H9 (cell line): ENCODE results near the gene AMY1A. TPM values are rescaled to one million over a fixed set of nuclear protein-coding genes. Genes with fewer than 3 reads are reported as not detected.
"Not testable (repeated sequence)": the region's sequence is repeated elsewhere in the genome, so short reads cannot be mapped to it uniquely, and the experiment has no call there.

Experiments
- DNase-seq: peaks from one replicate; pipeline ENCODE4 v3.0.0-alpha.2; 2017
- H2AFZ ChIP-seq: one replicate; pipeline ENCODE4 v1.6.1; 2013; ENCODE audit warnings: mild to moderate bottlenecking, low read length, control low read depth, moderate library complexity
- H2AK5ac ChIP-seq: 2 replicates; pipeline ENCODE4 v1.6.1; 2013; ENCODE audit warnings: low read length, control low read depth, mixed read lengths; ENCODE audit not compliant: insufficient read length
- H2BK120ac ChIP-seq: one replicate; pipeline ENCODE4 v1.6.1; 2013; ENCODE audit warnings: low read depth, mild to moderate bottlenecking, low read length, control low read depth, inconsistent platforms; ENCODE audit not compliant: poor library complexity, severe bottlenecking
- H2BK12ac ChIP-seq: 2 replicates; pipeline ENCODE4 v1.6.1; 2013; ENCODE audit warnings: low read length, control low read depth, mixed read lengths, low read depth; ENCODE audit not compliant: insufficient read length
- H2BK15ac ChIP-seq: 2 replicates; pipeline ENCODE4 v1.6.1; 2013; ENCODE audit warnings: low read depth, low read length, control low read depth
- H2BK20ac ChIP-seq: one replicate; pipeline ENCODE4 v1.6.1; 2013; ENCODE audit warnings: low read depth, mild to moderate bottlenecking, low read length, control low read depth, inconsistent platforms; ENCODE audit not compliant: poor library complexity, severe bottlenecking
- H2BK5ac ChIP-seq: 2 replicates; pipeline ENCODE4 v1.6.1; 2013; ENCODE audit warnings: low read length, control low read depth, mixed read lengths; ENCODE audit not compliant: insufficient read length
- H3K14ac ChIP-seq: 2 replicates; pipeline ENCODE4 v1.6.1; 2013; ENCODE audit warnings: low read length, control low read depth; ENCODE audit not compliant: insufficient read depth
- H3K18ac ChIP-seq: 2 replicates; pipeline ENCODE4 v1.6.1; 2013; ENCODE audit warnings: low read depth, mild to moderate bottlenecking, mixed read lengths, low read length, control low read depth; ENCODE audit not compliant: insufficient read length
- H3K23ac ChIP-seq: 2 replicates; pipeline ENCODE4 v1.6.1; 2013; ENCODE audit warnings: low read length, control low read depth, mixed read lengths, low read depth; ENCODE audit not compliant: insufficient read length
- H3K23me2 ChIP-seq: 2 replicates; pipeline ENCODE4 v1.6.1; 2013; ENCODE audit warnings: low read depth, mild to moderate bottlenecking, mixed read lengths, low read length, control low read depth; ENCODE audit not compliant: insufficient read length, poor library complexity, severe bottlenecking
- H3K27ac ChIP-seq: 2 replicates; pipeline ENCODE4 v1.5.1; 2013; ENCODE audit warnings: low read length, control low read depth, mixed read lengths, low read depth; ENCODE audit not compliant: insufficient read length
- H3K27me3 ChIP-seq: 2 replicates; pipeline ENCODE4 v1.6.1; 2013; ENCODE audit warnings: low read length, control low read depth, inconsistent platforms; ENCODE audit not compliant: insufficient read depth
- H3K4ac ChIP-seq: 2 replicates; pipeline ENCODE4 v1.6.1; 2013; ENCODE audit warnings: low read depth, mild to moderate bottlenecking, control low read depth, inconsistent platforms, low read length, moderate library complexity
- H3K4me1 ChIP-seq: 2 replicates; pipeline ENCODE4 v1.6.1; 2013; ENCODE audit warnings: low read length, control low read depth, inconsistent platforms; ENCODE audit not compliant: insufficient read depth
- H3K4me2 ChIP-seq: 2 replicates; pipeline ENCODE4 v1.6.1; 2013; ENCODE audit warnings: low read length, control low read depth, mixed read lengths; ENCODE audit not compliant: insufficient read length, insufficient read depth
- H3K56ac ChIP-seq: 2 replicates; pipeline ENCODE4 v1.6.1; 2013; ENCODE audit warnings: low read depth, mild to moderate bottlenecking, mixed read lengths, low read length, control low read depth; ENCODE audit not compliant: insufficient read length
- H3K79me1 ChIP-seq: 2 replicates; pipeline ENCODE4 v1.6.1; 2013; ENCODE audit warnings: low read depth, mild to moderate bottlenecking, moderate library complexity, low read length, control low read depth, inconsistent platforms; ENCODE audit not compliant: insufficient read depth, poor library complexity, severe bottlenecking
- H3K79me2 ChIP-seq: 2 replicates; pipeline ENCODE4 v1.6.1; 2013; ENCODE audit warnings: low read length, control low read depth, inconsistent platforms; ENCODE audit not compliant: insufficient read depth
- H3K9ac ChIP-seq: 2 replicates; pipeline ENCODE4 v1.6.1; 2013; ENCODE audit warnings: low read length, control low read depth, mixed read lengths; ENCODE audit not compliant: insufficient read length; ENCODE audit errors: extremely low read depth
- H3K9me3 ChIP-seq: one replicate; pipeline ENCODE4 v1.6.1; 2013; ENCODE audit warnings: low read depth, low read length, inconsistent platforms; ENCODE audit not compliant: control insufficient read depth
- H3T11ph ChIP-seq: one replicate; pipeline ENCODE4 v1.6.1; 2013; ENCODE audit warnings: mild to moderate bottlenecking, low read length, control low read depth, inconsistent platforms
- H4K20me1 ChIP-seq: one replicate; pipeline ENCODE4 v1.6.1; 2013; ENCODE audit not compliant: control insufficient read depth, insufficient read length, insufficient read depth
- H4K5ac ChIP-seq: 2 replicates; pipeline ENCODE4 v1.6.1; 2013; ENCODE audit warnings: low read depth, mild to moderate bottlenecking, mixed read lengths, low read length, control low read depth; ENCODE audit not compliant: insufficient read length
- H4K8ac ChIP-seq: replicated peaks from 2 replicates; pipeline ENCODE4 v1.6.1; 2013; ENCODE audit warnings: low read length, control low read depth, mixed read lengths, low read depth; ENCODE audit not compliant: insufficient read length
- H4K91ac ChIP-seq: 2 replicates; pipeline ENCODE4 v1.6.1; 2013; ENCODE audit warnings: low read depth, mild to moderate bottlenecking, moderate library complexity, mixed read lengths, low read length, control low read depth; ENCODE audit not compliant: insufficient read length
- H3K27ac Mint-ChIP-seq, 3 experiments: 2 replicates in 2 of 3; 3 replicates in 1 of 3; pipeline ENCODE4 v1.8.0; 2020 to 2021; ENCODE audit warnings: mixed read lengths in 3 of 3, mild to moderate bottlenecking in 1 of 3, moderate library complexity in 1 of 3
- H3K27me3 Mint-ChIP-seq: 2 replicates; pipeline ENCODE4 v1.8.0; 2021; ENCODE audit warnings: low read depth, mild to moderate bottlenecking, moderate library complexity, mixed read lengths
- H3K36me3 Mint-ChIP-seq, 3 experiments: 2 replicates in 2 of 3; 3 replicates in 1 of 3; pipeline ENCODE4 v1.8.0; 2020 to 2021; ENCODE audit warnings: low read depth in 3 of 3, mixed read lengths in 3 of 3; ENCODE audit not compliant: insufficient read depth in 1 of 3
- H3K4me1 Mint-ChIP-seq, 2 experiments: 2 replicates each; pipeline ENCODE4 v1.8.0; 2020; ENCODE audit warnings: mixed read lengths in 2 of 2
- H3K4me3 Mint-ChIP-seq, 2 experiments: 2 replicates in 1 of 2; 3 replicates in 1 of 2; pipeline ENCODE4 v1.8.0; 2020 to 2021; ENCODE audit warnings: mild to moderate bottlenecking in 2 of 2, mixed read lengths in 2 of 2, moderate library complexity in 1 of 2
- H3K9me3 Mint-ChIP-seq, 2 experiments: 2 replicates in 1 of 2; 3 replicates in 1 of 2; pipeline ENCODE4 v1.8.0; 2020; ENCODE audit warnings: mild to moderate bottlenecking in 2 of 2, mixed read lengths in 2 of 2, moderate library complexity in 1 of 2
- WGBS: extraction: QIAGEN DNeasy Blood & Tissue Kit; methylation state at CpG from one replicate; pipeline ENCODE4 v1.1.7; 2013; ENCODE audit warnings: missing lambda C conversion rate, low lambda C conversion rate, mixed read lengths; ENCODE audit not compliant: insufficient read length; ENCODE audit errors: extremely low coverage; 5-methylcytosine and 5-hydroxymethylcytosine counted together
- total RNA-seq: library from RNA; stranded (reverse); gene quantifications from 2 replicates; pipeline ENCODE4 v1.2.1, GENCODE V29; 2021

AMY1A gene
- total RNA-seq, 1 experiment from 2014 or later: not detected

DNA sequence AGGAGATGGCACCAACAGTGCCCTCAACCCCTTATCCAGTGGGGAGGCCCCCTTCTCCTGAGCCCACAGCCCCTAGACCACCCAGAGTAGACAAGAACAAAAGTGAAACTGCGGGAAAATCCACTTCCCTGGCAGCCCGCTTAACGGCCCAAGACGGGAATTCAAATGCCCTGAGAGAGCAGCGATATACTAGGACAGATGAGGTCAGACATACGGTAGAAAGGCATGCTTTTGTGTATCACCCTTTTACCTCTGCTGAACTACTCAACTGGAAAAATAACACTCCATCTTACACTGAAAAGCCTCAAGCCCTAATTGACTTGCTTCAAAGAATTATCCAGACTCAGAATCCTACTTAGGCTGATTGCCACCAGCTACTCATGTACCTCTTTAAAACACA, 41.9 kb downstream of the AMY1A start:
- not testable (repeated sequence) for H3K79me1 ChIP-seq, H2BK120ac ChIP-seq, H3K27ac Mint-ChIP-seq, H4K20me1 ChIP-seq, H2BK20ac ChIP-seq, H3K9me3 ChIP-seq, H3K4me1 ChIP-seq, H3K27me3 Mint-ChIP-seq, H3K27me3 ChIP-seq, H3K23ac ChIP-seq, DNase-seq, H3K27ac ChIP-seq, H3K4ac ChIP-seq, H3K9ac ChIP-seq, H2BK5ac ChIP-seq, H4K91ac ChIP-seq, H3K4me2 ChIP-seq, H4K8ac ChIP-seq, H3K56ac ChIP-seq, H2BK12ac ChIP-seq, H3K4me3 Mint-ChIP-seq, H3K18ac ChIP-seq, H2BK15ac ChIP-seq, H2AK5ac ChIP-seq, H4K5ac ChIP-seq, H2AFZ ChIP-seq, H3T11ph ChIP-seq, H3K23me2 ChIP-seq, H3K9me3 Mint-ChIP-seq, H3K79me2 ChIP-seq, H3K36me3 Mint-ChIP-seq, H3K14ac ChIP-seq, H3K4me1 Mint-ChIP-seq
- WGBS: no CpG with 5 or more reads among the region's 6 CpGs

DNA sequence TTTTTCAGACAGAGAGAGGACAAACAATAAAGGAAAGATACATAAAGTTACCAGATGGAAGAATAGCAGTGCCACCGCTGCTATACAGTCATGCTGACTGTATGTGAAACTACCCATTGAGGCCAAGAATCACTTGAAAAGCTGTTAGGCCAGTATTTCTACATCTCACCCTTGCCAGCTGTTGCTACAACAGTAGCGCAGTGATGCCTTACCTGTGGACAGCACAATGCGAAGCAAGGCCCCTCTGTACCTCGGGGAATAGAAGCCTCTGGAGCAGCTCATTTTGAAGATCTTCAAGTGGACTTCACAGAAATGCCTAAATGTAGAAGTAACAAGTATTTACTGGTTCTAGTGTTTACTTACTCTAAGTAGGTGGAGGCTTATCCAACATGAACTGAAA, 45.1 kb downstream of the AMY1A start:
- H3K23ac ChIP-seq, H2BK15ac ChIP-seq, H3K14ac ChIP-seq, H3K4me2 ChIP-seq, H4K20me1 ChIP-seq, H3K23me2 ChIP-seq, H3T11ph ChIP-seq, H3K27me3 ChIP-seq, H3K27ac ChIP-seq, H3K4me3 Mint-ChIP-seq, H3K4me1 Mint-ChIP-seq, H3K4ac ChIP-seq, H3K79me1 ChIP-seq, H4K5ac ChIP-seq, H3K36me3 Mint-ChIP-seq, H3K9me3 ChIP-seq, H3K4me1 ChIP-seq, H3K18ac ChIP-seq, H2BK5ac ChIP-seq, H3K9me3 Mint-ChIP-seq, H2AK5ac ChIP-seq, H3K27ac Mint-ChIP-seq, H3K9ac ChIP-seq, H4K91ac ChIP-seq, H4K8ac ChIP-seq, DNase-seq, H3K56ac ChIP-seq, H2BK12ac ChIP-seq, H2AFZ ChIP-seq, H2BK120ac ChIP-seq, H3K27me3 Mint-ChIP-seq, H3K79me2 ChIP-seq, H2BK20ac ChIP-seq: not testable (repeated sequence)
- WGBS: no CpG with 5 or more reads among the region's 4 CpGs
